Measurements from ENCODE around the gene FTSJ3.
"Not testable (repeated sequence)": the region's sequence is repeated elsewhere in the genome, so short reads cannot be mapped to it uniquely, and the experiment has no call there.

The FTSJ3 gene

DNA sequence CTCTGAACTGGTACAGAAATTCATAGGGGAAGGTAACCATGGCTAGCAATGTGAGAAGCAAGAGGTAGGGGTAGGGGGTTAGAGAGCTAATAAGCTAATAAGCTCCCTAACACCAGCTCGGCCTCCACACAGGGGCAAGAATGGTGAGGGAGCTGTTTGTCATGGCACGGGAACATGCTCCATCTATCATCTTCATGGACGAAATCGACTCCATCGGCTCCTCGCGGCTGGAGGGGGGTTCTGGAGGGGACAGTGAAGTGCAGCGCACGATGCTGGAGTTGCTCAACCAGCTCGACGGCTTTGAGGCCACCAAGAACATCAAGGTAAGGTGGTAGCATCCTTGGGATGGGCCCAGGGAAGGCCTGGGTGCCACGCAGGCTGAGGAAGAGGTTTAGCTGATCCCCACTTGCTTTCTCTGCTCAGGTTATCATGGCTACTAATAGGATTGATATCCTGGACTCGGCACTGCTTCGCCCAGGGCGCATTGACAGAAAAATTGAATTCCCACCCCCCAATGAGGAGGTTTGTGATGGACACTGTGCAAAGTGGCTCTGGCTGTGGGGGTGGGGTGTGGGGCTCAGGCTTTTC, 3.5 kb upstream of the FTSJ3 start:
- FAIRE-seq (no peak), DNase-seq (ENCODE audit: low spot score) (no peak)

DNA sequence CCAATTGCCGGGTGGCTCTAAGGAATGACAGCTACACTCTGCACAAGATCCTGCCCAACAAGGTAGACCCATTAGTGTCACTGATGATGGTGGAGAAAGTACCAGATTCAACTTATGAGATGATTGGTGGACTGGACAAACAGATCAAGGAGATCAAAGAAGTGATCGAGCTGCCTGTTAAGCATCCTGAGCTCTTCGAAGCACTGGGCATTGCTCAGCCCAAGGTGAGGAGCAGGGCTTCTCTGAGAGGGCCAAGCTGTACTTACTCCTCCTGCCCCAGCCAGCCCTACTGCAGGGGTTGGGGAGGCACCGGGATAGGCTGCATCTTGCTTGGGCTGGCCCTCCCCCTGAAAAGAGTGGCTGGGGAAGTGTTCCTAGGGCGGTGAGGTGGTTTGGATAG, 2.8 kb upstream of the FTSJ3 start:
- FAIRE-seq (no peak), DNase-seq (ENCODE audit: low spot score) (no peak)

DNA sequence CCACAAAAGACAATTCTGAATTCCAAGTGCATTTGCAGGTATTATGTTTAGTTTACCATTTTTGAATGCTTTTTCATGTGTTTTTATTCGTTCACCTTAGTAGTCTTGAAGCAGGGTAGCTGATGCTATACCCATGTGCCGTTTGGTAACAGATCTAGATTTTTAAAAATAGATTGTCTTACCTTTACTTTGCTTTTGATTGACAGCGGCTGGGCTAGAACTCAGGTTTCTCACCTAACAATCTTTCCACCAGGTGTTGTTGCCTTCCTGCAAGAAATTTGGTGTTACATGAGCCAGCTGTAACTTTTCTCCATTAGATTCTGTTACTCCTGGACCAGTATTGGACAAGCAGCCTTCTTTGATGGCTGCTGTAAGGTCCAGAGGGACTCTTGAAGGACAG, 1.5 kb upstream of the FTSJ3 start:
- FAIRE-seq (no peak), DNase-seq (ENCODE audit: low spot score) (no peak)

DNA sequence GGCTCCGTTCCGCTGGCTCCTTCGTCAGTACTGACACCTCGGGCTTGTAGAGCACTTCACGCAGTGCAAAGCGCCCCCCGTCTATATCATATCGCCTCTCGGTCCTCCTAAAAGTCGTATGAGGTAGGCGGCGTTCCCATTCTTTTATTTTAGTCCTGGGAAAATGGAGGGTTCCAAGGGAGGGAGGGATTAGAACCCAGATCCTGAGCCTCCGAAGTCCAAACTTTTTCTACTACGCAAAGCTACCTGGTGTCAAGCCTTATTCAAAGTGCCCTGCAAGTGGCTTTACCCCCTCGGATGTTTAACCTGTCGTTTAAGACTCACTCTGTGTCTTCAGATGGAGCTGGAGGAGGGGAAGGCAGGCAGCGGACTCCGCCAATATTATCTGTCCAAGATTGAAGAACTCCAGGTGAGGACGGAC, 348 bp upstream of the FTSJ3 start:
- DNase-seq (ENCODE audit: low spot score) (no peak), FAIRE-seq (no peak)

DNA sequence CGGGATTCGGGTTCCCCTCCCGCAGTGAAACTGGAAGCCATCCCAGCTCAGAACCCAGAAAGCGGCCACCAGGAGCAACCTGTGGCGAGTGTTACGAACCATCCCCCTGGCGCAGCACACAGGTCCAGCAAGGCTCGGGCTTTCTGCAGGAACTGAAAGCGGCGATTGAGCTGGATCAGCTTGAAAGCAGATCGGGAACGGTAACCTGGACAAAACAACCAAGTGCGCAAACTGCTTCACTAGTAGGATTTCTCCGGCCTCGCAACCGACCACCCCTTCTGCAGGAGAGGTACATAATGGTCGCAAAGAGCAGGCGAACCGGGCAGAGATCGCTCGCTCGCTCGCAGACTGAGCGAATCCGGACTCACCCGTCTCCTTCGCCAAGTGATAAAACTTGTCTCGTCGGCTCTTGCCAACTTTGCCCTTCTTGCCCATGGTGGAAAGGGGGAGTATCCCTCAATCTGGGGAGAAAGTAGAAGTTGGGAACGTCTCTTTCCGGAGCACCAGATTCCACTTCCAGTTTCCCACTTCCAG, 928 bp downstream of the FTSJ3 start:
- FAIRE-seq: no peak
- peak; percentile 29 for DNase-seq (ENCODE audit: low spot score)

DNA sequence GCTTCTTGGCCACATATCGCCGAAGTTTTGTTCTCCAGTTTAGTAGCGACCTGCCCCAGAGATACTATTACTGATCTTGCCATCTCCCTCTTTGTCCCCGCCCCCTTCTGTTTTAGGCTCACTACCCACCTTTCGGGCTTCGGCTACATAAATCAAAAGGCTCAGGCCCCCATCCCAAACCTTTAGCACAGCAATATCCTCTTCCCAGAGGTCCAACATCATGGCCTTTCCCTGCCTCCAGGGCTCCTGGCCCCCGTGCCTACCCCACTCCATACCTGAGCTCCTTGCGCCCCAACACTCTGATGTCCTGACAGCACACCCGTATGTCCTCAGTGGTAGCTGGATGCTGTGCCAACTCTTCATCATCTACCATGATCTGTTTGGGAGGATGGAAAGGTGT, 3.1 kb downstream of the FTSJ3 start:
- no peak for FAIRE-seq
- no peak for DNase-seq (ENCODE audit: low spot score)

DNA sequence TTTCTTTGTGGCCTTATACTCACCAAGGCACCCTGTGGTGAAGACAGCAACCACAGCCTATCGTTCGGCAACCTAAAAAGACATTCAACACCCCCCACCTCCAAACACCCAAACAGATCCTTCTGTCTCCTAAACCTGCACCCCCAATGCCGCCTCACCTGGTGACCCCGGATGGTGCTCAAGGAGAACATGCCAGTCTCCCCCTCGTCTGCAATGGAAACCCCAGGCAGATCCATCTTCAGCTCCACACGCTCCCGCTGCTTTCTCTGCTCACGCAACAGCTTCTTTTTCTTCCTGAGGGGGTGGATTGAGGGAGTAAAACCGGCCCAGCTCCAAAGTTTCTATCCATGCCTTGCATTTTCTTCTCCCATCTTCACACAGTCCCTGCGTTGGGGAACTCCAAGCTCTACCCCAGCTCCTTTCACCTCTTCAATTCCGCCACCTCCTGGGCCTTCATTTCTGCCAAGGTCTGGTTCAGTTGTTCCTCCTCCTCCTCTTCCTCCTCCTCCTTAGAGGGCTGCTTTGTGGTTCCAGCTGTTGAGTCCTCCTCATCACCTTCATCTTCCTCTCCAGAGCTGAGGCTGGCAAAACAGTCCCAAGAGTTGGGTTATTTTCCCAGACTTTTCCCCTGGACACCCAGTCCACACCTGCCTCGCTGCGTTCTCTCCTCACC, 3.7 kb downstream of the FTSJ3 start:
- DNase-seq (ENCODE audit: low spot score) (no peak), FAIRE-seq (no peak)

DNA sequence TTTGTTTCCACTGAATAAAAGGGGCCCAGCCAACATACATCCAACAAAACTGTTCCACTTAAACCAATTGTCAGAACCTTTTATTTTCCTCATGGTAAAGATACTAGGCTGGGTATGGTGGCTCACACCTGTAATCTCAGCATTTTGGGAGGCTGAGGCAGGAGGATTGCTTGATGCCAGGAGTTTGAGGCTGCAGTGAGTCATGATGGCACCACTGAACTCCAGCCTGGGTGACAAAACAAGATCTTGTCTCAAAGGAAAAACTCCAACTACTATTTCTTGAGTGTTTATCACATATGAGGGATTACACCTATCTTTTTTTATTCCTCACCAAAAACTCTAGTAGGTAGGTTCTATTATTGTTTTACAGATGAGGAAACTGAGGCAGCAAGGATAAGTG, 4.9 kb downstream of the FTSJ3 start:
- no peak for DNase-seq (ENCODE audit: low spot score)
- no peak for FAIRE-seq

DNA sequence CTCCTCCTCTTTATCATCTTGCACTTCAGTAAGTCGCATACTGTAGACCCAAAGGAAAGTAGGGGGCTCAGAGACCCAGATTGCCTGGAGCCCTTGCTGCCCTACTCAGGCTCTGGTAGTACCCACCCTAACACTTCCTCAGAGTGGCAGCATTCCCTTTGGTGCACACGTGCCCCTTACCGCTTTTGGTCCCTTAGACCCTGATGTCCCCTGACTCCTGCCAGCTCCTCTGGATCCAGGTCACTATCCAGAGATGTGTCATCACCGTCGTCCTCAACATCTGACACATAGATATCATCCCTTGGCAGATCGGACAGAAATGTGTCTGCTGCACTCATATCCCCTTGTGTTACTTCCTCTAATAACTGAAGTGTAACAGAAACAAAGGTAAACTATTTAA, 5.7 kb downstream of the FTSJ3 start:
- no peak for FAIRE-seq

DNA sequence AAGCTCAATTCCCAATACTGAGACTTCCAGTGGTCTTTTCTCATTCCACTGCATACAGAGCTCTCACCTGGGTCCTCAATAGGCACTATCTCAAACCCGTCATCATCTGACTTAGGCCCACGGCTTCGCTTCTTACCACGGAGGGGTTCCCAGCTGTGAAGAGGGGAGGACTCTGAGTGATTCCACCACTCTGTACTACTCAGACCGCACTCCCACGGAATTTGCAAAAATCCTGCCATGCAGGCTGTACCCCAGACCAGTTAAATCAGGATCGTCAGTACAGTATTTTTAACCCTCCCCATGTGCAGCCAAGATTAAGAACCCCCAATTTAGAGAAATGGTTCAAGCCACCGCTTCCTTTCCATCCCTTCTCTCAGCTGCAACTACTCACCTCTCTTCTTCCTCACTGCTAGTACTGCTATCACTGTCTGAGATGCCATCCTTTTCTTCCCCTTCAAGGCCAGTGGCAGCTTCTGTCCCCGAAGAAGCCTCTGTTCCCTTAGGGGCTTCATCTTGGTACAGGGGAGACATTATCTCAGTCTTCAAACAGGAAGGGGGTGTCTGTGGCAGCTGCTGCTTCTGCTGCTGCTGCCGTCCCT, 6.4 kb downstream of the FTSJ3 start:
- no peak for FAIRE-seq

More for the DNA sequence above, 5.7 kb downstream of the FTSJ3 start:
- DNase-seq (ENCODE audit: low spot score): no peak

DNA sequence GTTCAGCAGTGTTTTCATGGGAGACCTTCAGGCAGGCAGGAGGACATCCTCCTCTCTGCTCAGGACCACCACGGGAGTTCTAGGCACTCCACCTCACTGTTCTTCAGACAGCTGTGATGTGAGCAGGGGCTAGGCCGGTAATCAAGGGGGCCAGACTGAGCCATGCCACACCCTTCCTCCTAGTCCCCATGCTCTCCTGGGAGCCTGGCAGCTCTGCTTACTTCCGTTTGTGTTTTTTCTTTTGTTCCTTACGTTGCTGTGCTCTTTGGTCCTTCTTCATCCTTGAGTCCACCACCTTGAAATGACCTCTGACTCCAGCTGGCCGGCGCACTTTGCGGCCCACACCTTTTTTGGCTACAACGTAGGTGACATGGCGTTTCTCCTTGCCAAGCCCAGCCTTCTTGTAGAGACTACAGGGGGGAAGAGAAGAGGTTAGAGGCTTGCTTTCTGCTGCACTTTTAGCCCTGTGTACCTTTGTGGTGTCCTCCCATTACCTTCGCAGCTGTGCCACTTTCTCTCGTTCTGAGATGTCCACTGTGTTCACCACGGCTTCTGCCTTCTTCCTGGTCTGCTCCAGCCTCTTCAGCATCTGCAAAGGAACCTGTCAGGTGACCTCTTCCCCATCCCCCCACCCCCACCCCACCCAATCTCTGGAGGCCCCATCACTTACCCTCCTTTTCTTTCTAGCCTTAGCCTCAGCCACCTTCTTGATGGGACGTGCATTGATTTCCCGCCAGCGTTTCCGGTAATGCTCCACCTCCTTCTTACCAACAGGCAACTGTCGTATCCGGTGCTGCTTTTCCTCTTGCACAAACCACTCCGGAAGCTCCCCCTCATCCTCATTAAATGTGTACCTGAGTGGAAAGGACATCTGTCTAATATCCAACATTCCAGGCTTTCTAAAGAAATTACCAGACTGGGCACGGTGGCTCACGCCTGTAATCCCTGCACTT, 7.6 kb downstream of the FTSJ3 start:
- FAIRE-seq: no peak
- no peak for DNase-seq (ENCODE audit: low spot score)

More for the DNA sequence above, 6.4 kb downstream of the FTSJ3 start:
- DNase-seq (ENCODE audit: low spot score): no peak

DNA sequence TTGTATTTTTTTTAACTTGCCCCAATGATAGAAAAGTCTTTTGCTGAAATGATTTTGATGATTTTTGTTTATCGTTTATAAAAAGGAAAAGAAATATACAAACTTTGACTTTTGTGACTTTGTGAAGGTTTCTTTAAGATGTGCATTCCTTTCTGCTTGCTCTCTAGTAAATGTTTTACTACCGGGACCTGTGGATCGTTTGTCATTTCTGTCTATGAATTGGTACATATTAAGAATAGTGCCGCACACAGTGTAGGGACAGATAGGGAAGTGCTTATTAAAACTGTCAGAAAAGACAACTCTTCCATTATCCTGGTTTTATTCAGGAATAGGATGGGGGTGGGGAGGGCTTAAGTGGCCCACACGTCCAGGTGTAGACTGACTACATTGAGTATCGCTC, 8.3 kb downstream of the FTSJ3 start:
- DNase-seq (ENCODE audit: low spot score) (no peak), FAIRE-seq (no peak)

DNA sequence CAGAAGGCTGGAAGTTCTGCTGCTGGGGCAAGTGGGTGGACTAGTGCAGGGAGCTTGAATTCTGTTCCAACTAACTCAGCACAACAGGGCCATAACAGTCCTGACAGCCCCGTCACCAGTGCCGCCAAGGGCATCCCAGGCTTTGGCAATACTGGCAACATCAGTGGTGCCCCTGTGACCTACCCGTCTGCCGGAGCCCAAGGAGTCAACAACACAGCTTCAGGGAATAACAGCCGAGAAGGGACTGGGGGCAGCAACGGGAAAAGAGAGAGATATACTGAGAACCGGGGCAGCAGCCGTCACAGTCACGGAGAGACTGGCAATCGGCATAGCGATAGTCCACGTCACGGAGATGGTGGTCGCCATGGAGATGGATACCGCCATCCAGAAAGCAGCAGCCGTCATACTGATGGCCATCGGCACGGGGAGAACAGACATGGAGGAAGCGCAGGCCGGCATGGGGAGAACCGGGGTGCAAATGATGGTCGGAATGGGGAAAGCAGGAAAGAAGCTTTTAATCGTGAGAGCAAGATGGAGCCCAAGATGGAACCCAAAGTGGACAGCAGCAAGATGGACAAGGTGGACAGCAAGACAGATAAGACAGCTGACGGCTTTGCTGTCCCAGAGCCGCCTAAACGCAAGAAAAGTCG, 9.6 kb downstream of the FTSJ3 start:
- no peak for FAIRE-seq
- no peak for DNase-seq (ENCODE audit: low spot score)

DNA sequence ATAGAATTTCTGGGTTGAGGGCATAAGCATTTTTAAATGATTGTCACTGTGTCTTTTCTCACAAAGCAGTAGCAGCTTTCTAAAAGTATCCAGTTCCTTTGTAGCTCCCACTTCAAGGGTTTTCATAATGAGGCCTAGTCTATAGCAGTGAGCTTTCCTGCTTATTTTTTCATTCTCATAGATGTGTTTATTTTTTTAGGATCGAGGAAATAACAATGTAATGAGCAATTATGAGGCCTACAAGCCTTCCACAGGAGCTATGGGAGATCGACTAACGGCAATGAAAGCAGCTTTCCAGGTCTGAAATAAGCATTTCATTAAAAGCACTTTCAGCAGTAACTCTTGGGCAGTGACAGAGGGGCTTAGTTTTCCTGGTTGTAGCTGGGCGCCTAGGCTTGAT, 10.8 kb downstream of the FTSJ3 start:
- no peak for FAIRE-seq
- no peak for DNase-seq (ENCODE audit: low spot score)

DNA sequence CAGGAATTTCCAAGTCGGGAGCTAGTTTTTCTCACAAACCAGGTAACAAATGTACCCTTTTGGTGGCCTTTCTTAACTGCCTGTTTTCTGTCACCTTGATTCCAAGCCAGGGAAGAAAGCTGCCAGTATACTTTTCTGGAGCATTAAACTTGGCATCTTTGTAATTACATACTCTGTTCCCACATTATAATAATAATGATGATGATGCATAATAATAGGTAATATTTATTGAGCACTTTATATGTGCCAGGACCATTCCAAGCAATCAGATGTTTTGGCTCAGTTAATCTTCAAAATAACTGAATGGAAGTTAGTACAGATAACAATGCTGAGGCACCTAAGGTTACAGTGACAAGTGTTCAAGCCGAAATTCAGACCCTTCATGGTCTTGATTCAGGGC, 11.3 kb downstream of the FTSJ3 start:
- FAIRE-seq: no peak
- no peak for DNase-seq (ENCODE audit: low spot score)

DNA sequence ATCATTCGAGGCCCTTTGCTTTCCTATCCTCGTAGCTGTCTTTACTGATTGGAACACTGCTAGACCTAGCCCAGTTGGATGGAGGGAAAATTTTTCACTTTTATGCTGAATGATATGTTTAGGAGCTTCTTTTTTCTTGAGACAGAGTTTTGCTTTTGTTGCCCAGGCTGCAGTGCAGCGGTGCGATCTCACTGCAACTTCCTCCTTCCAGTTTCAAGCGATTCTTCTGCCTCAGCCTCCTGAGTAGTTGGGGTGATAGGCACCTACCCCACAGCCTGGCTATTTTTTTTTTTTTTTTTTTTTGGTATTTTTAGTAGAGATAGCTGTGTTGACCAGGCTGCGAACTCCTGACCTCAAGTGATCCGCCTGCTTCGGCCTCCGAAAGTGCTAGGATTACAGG, 17.5 kb downstream of the FTSJ3 start:
- FAIRE-seq (no peak), DNase-seq (ENCODE audit: low spot score) (no peak)

DNA sequence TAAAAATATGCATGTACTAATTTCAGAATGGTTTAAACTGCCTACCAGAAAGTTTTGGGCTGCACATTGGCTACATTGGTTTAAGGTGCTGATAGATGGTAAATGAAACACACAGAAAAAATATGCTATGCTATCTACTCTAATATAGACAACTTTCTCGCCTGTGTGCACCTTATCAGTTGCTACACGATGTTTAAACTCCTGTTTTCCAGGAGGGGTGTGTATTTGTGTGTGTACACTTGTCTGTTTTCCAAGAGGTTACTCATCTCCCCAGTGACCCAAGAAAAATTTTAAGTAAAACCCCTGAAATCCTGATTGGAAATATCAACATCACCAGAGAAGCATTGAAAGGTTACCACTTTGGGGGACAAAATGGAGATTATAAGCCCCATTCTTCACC, 21.9 kb downstream of the FTSJ3 start:
- FAIRE-seq (no peak), DNase-seq (ENCODE audit: low spot score) (no peak)

DNA sequence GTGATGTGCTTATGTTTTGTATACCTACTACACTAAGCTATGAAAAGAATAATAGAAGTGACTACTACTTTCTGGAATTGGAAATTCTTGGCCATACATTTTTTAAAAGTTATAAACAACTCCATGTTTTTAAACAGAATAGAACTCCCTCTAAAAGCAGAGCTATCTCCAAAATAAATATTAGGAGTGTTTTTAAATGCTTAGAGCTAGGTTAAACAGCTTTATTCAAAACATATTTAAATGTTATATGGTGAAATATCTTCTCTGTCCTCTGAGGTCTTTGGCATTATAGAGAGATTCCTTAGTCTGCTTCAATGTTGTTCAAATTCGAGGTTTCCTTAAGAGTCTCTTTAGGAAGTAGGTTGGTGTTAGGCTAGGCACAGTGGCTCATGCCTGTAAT, 23.1 kb downstream of the FTSJ3 start:
- no peak for FAIRE-seq
- DNase-seq (ENCODE audit: low spot score): no peak

DNA sequence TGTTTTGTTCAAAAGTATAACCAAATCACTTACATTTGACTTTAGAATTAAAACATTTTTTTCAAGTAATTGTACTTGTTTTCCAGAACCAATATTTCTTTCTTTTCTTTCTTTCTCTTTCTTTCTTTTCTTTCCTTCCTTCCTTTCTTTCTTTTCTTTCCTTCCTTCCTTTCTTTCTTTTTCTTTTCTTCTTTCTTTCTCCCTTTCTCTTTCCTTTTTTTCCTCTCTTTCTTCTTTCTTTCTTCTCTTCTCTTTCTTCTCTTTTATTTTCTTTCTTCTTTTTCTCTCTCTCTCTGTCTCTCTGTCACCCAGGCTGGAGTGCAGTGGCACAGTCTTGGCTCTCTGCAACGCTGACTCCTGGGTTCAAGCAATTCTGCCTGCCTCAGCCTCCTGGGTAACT, 26.7 kb downstream of the FTSJ3 start:
- DNase-seq (ENCODE audit: low spot score) (no peak), FAIRE-seq (no peak)

DNA sequence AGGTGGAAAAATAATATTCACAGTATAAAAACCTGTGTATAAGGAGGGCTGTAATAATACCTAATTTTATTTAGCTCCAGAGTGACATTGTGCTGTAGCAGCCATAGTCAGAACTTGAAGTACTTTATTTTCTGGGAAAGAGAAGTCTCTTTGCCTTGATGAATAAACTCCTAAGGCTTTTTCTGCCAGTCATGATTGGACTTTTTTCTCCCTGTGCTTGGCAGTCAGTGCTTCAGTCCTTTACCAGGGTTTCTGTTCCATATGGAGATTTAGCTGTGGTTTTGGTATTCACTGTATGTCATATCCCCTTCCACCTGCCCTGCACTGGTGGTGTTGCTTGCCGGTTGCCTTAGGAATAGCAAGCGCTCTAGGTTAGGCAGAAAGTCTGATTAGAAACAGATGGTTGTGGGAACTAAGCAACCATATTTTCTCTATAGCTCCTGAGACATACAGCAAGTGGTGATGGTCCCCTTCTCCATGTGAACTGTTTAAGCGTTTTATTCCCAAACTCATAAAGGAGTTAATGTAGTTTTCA, 28.8 kb downstream of the FTSJ3 start:
- no peak for FAIRE-seq
- DNase-seq (ENCODE audit: low spot score): no peak

DNA sequence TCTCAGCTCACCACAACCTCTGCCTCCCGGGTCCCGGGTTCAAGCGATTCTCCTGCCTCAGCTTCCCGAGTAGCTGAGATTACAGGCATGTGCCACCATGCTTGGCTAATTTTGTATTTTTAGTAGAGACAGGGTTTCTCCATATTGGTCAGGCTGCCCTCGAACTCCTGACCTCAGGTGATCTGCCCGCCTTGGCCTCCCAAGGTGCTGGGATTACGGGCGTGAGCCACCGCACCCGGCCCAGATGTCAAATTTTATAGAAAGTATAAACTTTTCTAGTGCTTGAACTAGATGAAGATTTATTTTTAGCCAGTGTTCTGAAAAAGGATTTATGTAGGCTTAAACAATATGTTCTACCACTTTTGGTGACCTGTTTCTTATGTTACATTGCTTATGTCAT, 31.1 kb downstream of the FTSJ3 start:
- FAIRE-seq; DNase-seq (ENCODE audit: low spot score): not testable (repeated sequence)

Measured in urothelium cell line (cell line).